Stimulated activated CD4-positive, alpha-beta T cell treated with anti-CD3 and anti-CD28 coated beads, Interleukin-2, amount 100 ng/mL, for 4 hours (primary cell): ENCODE data around the gene TTBK1.

Experiments used
- DNase-seq: peaks from one replicate; pipeline ENCODE4 v3.0.0-alpha.2; 2020; ENCODE audit warnings: low read depth

The TTBK1 gene

DNA sequence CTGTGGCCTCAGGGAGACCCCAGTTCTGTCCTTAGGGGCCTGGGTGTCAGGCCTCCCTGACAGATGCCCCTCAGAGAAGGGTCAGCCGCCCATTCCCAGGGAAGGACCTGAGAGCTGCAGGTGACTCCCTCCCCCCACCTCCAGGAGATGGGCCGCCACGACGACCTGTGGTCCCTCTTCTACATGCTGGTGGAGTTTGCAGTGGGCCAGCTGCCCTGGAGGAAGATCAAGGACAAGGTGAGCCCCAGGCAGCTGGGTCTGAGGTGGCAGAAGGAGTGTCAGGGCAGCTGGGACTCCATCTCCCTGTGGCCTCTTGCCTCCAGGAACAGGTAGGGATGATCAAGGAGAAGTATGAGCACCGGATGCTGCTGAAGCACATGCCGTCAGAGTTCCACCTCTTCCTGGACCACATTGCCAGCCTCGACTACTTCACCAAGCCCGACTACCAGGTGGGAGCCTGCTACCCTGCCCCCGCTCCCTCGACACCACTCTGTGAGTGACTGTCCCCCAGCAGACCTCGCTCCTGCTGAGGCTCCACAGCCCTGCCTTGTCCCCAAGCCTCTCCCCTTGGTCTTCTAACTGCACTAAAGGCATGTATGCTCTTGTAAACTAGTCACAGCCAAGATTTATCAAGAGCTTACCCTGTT is 12.2 kb downstream of the TTBK1 start:
- DNase-seq, result no peak

DNA sequence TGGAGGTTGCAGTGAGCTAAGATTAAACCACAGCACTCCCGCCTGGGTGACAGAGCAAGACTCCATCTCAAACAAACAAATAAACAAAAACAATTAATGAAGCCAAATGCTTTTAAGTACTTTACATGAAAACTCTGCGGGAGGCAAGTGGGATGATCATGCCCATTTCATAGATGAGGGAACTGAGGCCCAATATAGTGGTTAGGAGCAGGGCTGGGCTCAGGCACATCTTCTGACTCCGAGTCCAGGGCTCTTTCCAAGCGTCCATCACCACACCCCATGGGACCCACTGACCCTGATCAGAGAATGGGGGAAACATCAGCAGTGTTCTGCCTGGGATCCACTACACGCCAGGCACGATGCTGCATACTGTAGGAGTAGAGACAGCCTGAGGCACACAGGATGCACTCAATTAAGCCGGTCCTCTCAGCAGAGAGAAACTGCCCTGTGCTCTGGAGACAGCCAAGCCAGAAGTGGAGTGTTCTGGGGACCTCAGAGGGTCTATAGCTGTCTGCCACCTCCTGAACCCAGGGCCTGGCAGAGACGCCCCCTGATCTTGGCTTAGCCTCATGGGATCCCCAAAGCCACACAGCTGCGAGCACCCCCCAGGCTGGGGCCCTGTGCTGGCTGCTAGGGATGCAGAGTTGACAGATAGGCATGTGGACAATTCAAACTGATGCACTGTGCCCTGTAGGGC is 13.5 kb downstream of the TTBK1 start:
- DNase-seq, result no peak

DNA sequence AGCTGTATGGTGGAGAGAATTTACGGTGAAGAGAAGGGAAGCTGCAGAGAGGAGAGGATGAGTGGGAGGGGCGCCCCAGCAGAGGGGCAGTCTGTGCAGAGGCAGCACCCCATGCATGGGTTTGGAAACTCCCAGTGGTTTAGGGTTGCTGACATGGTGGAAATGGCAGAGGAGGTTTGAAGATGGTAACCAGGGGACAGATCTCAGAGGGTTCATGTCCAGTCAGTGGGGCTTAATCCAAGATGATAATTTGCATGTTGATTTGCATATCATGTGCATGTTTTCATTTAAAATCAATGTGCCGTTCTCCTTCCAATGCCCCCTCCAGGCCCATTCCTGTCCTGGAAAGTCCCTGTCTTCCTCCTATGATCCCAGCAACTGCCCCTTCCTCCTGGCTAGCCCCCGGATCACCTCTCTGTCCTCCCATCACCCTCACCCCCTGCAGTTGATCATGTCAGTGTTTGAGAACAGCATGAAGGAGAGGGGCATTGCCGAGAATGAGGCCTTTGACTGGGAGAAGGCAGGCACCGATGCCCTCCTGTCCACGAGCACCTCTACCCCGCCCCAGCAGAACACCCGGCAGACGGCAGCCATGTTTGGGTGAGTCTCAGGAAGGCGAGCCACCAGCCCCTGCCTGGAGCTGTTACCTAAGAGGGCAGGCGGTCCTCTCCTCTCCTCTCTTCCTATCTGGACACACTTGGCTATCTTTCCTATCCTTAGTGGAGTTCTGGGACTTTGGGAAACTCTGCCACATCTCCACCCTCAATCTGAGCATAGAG is 14.3 kb downstream of the TTBK1 start:
- DNase-seq, result no peak

- no peak for DNase-seq
Observed at GRCh38 chr6:43258180-43258579, 14.9 kb downstream of the TTBK1 start.

DNA sequence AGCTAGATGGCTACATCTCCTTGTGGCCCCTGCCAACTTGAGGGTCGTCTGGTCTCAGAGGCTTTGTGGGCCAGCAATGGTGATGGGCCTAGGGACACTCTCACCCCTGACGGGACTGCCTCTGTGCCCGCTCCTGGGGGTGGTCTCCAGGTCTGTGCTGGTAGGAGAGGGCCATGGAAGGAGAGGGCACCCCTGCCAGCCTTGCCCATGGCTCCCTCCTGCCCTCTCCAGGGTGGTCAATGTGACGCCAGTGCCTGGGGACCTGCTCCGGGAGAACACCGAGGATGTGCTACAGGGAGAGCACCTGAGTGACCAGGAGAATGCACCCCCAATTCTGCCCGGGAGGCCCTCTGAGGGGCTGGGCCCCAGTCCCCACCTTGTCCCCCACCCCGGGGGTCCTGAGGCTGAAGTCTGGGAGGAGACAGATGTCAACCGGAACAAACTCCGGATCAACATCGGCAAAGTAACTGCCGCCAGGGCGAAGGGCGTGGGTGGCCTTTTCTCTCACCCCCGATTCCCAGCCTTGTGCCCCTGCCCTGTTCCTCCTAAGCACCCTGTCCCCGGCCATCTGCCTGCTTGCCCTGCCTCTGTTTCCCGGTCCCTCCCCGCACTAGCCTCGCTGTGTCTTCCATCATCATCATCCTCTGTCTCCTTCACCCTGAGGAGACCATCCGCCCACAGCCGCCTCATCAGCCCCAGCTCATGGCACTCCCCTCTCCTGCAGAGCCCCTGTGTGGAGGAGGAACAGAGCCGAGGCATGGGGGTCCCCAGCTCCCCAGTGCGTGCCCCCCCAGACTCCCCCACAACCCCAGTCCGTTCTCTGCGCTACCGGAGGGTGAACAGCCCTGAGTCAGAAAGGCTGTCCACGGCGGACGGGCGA is 15.8 kb downstream of the TTBK1 start:
- no peak for DNase-seq

DNA sequence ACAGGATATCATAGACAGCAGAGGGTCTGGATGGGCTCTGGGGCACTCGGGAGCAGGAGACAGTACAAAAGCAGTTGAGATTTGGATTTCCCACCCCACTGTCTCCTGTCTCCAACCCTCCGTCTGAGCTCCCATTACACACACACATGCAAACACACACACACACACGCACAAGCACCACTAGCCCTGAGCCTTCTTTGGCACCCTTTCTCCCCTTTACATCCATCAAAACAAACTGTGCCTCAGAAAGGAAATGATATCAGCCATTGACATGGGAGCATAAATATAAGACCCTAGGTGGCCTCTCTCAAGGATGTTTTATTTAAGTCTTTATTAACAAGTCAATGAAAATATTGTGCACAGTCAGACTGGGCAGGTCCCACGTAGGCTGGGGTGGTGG is 17.5 kb downstream of the TTBK1 start:
- DNase-seq, result no peak

DNA sequence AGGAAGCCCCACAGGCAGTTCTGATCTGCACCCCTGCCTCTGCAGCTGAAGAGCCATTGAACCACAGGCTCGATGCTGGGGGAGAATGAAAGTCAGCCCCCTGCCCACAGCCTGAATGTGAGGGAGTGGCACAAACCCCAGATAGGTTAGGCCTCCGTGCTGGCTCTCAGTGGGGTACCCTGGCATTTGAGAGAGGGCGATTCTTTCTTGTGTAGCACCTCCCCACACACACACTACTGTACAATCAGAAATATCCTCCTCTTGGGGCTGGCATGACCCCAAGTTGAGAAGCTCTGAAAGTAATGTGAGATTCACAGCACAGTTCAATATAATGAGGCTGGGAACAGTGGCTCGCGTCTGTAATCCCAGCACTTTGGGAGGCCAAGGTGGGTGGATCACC is 17.9 kb downstream of the TTBK1 start:
- no peak for DNase-seq

- DNase-seq, result no peak
Observed at GRCh38 chr6:43262000-43262779, 18.9 kb downstream of the TTBK1 start.

DNA sequence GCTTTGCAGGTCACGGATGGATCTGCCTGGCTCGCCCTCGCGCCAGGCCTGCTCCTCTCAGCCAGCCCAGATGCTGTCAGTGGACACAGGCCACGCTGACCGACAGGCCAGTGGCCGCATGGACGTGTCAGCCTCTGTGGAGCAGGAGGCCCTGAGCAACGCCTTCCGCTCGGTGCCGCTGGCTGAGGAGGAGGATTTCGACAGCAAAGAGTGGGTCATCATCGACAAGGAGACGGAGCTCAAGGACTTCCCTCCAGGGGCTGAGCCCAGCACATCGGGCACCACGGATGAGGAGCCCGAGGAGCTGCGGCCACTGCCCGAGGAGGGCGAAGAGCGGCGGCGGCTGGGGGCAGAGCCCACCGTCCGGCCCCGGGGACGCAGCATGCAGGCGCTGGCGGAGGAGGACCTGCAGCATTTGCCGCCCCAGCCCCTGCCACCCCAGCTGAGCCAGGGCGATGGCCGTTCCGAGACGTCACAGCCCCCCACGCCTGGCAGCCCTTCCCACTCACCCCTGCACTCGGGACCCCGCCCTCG is 19.6 kb downstream of the TTBK1 start:
- DNase-seq, result no peak

- peak; percentile 67 for DNase-seq
Observed at GRCh38 chr6:43263314-43264178, 20.3 kb downstream of the TTBK1 start.

GRCh38 chr6:43264599-43265145 is 21.4 kb downstream of the TTBK1 start:
- no peak for DNase-seq

- DNase-seq, result no peak
Observed at GRCh38 chr6:43265564-43265963, 22.3 kb downstream of the TTBK1 start.

DNA sequence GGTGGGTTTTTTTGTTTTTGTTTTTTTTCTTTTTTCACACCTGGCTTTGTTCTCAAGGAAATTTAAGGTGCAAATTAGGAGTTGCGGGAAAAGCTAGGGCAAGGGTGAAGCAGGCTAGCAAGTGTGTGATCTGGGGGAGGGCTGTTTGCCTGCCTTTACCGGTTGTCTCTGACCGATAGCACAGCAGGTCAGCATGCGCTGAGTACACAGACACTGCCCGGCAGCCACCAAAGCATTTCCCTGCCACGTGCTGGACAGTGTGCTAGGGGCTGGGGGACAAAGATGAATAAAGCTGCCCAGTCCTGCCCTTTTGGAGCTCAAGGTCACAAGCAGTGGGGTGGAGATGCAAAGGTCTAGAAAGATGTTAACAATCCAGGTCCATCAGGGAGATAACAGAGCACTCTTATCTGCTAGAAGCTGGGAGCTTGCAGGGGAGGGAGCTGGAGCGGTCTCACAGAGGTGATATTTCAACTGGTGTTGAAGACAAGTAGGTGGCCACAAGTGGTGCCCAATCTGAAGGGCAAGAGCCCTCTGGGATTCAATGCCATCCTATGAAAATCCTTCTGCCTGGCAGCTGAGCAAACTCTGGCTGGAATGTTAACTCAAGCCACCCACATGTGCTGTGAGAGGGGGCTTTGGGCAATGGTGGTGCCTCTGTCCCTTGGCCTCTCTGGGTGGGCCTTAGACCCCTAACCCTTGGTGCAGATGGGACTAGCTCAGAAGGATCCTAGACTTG is 24.5 kb downstream of the TTBK1 start:
- no peak for DNase-seq

GRCh38 chr6:43268355-43268700 is 25.0 kb downstream of the TTBK1 start:
- no peak for DNase-seq

DNA sequence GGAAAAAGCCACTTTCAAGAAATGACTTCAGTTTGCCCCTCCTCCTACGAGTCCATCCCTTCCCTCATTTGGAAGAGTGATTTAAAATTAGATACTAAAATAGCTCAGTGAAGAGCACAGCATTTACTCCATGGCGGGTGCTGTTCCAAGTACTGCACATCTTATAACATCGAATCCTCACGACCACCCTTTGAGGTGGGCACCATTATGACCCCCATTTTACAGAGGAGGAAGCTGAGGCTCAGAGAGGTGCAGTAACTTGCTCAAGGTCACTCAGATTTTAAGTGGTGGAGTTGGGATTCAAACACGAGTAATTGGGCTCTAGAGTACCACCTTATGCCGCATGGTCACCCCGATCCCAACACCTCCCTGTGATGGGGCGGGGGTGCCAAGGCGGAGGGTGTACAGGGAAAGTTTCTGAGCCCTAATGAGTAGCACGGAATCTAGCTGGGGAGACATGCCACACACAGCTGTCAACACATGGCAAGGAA is 25.5 kb downstream of the TTBK1 start:
- no peak for DNase-seq

- peak; percentile 35 for DNase-seq
Observed at GRCh38 chr6:43269273-43270007, 26.2 kb downstream of the TTBK1 start.

DNA sequence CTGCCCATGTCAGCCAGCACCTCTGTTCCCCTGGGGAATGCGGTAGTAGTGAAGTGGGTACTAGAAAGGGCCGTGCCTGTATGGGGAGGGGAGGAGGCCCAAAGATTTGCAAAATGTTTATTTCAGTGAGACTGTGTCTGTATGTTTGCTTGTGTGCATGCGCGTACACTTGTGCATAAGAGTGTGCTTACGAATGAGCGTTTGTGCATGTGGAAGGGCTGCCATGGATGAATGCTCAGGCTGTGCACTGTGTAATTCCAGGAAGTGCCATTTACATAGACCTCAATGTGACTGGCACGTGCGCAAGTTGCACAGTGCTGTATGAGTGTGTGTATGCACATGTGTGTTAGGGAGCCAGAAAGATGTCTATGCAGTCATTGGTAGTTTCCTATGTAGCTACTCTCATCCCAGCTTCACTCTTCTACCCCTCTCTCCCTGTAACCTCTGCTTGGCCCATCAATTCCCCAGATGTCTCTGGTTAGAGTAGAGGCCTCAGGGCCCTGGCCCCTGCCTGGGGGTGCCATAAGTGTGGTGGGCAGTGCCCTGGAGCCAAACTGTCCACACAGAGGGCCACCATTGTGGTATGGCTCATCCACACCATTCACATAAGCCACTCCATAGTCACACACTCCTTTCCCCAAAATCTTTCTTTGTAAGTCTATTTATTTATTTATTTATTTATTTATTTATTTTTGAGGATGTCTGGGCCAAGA is 28.0 kb downstream of the TTBK1 start:
- DNase-seq, result no peak

DNA sequence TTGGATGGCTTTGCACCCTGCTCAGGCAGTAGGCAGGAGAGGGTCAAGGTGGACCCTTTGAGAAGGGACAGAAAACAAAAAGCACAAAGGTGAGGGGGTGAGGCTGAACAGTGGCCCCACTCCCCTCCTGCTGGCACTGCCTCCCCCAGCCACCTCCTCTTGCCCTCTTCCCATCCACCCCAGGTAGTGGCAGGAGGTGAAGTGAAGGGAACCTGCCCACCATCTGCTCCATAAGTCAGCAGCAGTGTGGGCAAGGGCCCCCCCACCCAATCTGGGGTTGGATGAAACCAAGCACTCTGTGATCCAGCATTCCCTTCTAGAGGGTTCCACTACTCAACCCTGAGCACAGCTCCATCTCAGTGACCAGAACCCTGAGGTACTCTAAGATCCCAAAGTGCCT is 28.7 kb downstream of the TTBK1 start:
- DNase-seq, result no peak
